SK-N-MC (cell line): ENCODE measurements around the gene ANKRD9.

Experiments used
- DNase-seq: peaks from one replicate; pipeline ENCODE4 v3.0.0-alpha.2; 2011; ENCODE audit warnings: low read depth, low spot score
- H3K27ac ChIP-seq: fragments of 200-600 bp; sonication (generic); 2 replicates; pipeline ENCODE4 v1.5.1; 2016; ENCODE audit warnings: mixed run types
- H3K36me3 ChIP-seq: fragments of 200-600 bp; sonication (generic); 2 replicates; pipeline ENCODE4 v1.6.1; 2017; ENCODE audit warnings: antibody characterized with exemption, low read length, mixed read lengths; ENCODE audit not compliant: insufficient read depth
- H3K4me3 ChIP-seq: fragments of 200-600 bp; sonication (generic); 2 replicates; pipeline ENCODE4 v1.5.1; 2016
- H3K9ac ChIP-seq: fragments of 200-600 bp; sonication (generic); 2 replicates; pipeline ENCODE4 v1.8.0; 2017; ENCODE audit warnings: mixed run types, mixed read lengths; ENCODE audit not compliant: insufficient read length
- H3K9me3 ChIP-seq: fragments of 200-600 bp; sonication (generic); 2 replicates; pipeline ENCODE4 v1.6.1; 2017; ENCODE audit warnings: low read depth, mild to moderate bottlenecking, antibody characterized with exemption, low read length, moderate library complexity, mixed read lengths
- EZH2 ChIP-seq: fragments of 200-600 bp; sonication (generic); IDR thresholded peaks from one replicate; pipeline ENCODE4 v1.6.1; 2017; ENCODE audit warnings: antibody characterized with exemption
- FOXP2 ChIP-seq: optimal IDR thresholded peaks from 2 replicates; pipeline ENCODE3; 2011; ENCODE audit warnings: mild to moderate bottlenecking, moderate library complexity; ENCODE audit not compliant: insufficient read depth; ENCODE audit errors: extremely low read length, control extremely low read depth
- POLR2AphosphoS5 ChIP-seq: IDR thresholded peaks from 2 replicates; pipeline ENCODE4 v1.6.1; 2012; ENCODE audit warnings: mild to moderate bottlenecking, low read depth, low read length, borderline replicate concordance

The ANKRD9 gene

GRCh38 chr14:102481371-102481770 is 28.2 kb downstream of the ANKRD9 start:
- Histone ChIP-seq H3K9ac (no peak overlapping the region), H3K9me3 (no peaks in the 10 kb centered on the region), H3K27ac (no peak overlapping the region), H3K4me3 (no peak overlapping the region), H3K36me3 (no peaks in the 10 kb centered on the region)
- TF ChIP-seq FOXP2 (no peak), POLR2AphosphoS5 (no peak), EZH2 (no peak)
- no peak for DNase-seq

DNA sequence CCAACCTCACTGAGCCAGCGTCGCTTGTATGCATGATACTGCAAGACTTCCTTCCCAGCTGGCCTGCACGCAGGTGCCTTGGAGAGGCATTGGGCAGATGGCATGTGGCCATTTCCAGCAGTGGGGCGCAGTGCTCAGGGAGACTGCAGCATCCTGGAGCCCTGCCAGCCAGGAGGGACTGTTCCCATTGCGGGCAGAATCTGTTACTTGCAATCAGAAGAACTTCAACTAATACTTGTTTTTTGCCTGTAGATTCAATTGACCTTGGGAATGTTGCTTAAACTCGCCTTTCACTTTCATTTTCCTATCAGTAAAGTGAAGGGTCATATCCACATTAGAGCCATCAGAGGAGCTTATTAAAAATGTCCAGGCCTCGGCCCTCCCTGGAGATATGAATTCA is 29.8 kb downstream of the ANKRD9 start:
- Histone ChIP-seq H3K36me3 (no peaks in the 10 kb centered on the region), H3K9ac (no peak overlapping the region), H3K4me3 (no peak overlapping the region), H3K9me3 (no peaks in the 10 kb centered on the region), H3K27ac (no peak overlapping the region)
- DNase-seq: no peak
- TF ChIP-seq FOXP2: no peak
- no peak for TF ChIP-seq POLR2AphosphoS5

DNA sequence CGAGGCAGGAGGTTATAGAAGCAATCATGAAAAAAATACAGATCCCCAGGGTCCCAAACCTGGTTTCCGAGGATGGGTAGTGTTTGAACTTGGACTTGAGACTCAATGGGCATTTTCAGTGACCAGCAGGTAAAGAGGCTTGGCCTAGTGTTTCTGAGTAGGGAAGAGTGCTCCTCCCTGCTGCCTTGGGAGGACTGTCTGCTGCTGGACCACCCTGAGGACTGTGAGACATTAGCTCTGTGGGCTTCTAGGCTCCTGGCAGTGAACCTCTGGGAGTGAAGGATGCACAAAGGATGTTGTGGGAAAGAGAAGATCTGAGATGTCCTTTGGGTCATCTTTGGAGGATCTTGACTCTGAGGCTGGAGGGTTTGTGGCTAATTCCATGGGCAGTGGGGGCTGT is 30.5 kb downstream of the ANKRD9 start:
- TF ChIP-seq POLR2AphosphoS5: no peak
- no peak for TF ChIP-seq EZH2
- no peak for TF ChIP-seq FOXP2
- Histone ChIP-seq H3K9me3 (no peaks in the 10 kb centered on the region), H3K27ac (no peak overlapping the region), H3K36me3 (no peaks in the 10 kb centered on the region), H3K9ac (no peak overlapping the region), H3K4me3 (no peak overlapping the region)
- DNase-seq: no peak

DNA sequence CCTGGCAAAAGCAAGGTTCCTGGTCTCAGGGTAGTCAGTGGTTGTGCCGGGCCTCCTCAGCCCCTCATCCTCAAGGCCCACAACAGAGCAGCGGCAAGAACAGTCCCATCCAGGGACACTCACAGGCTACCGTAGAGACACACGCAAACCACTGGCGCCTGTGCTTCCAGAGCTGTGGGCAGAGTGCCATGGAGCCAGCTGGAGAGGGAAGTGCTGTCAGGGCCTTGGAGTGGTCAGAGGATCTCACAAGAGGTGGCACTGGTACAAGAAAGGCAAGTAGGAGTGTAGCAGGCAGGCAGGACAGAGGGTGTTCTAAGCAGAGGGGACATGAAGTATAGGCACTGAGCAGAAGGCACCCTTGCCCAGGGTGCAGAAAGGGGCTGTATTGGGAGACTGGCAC is 34.6 kb downstream of the ANKRD9 start:
- no peak for DNase-seq
- no peak overlapping the region for H3K27ac ChIP-seq
- H3K9ac ChIP-seq: no peak overlapping the region
- no peak for TF ChIP-seq POLR2AphosphoS5
- no peak for TF ChIP-seq EZH2
- TF ChIP-seq FOXP2: no peak
- no peaks in the 10 kb centered on the region for H3K36me3 ChIP-seq
- H3K9me3 ChIP-seq: no peaks in the 10 kb centered on the region
- H3K4me3 ChIP-seq: no peak overlapping the region

- no peak for DNase-seq
- no peak for TF ChIP-seq EZH2
- TF ChIP-seq FOXP2: no peak
- TF ChIP-seq POLR2AphosphoS5: no peak
- H3K4me3 ChIP-seq: no peak overlapping the region
- peaks cover 2% of the 10 kb centered on the region; the same call in 1 of the 2 replicates for H3K36me3 ChIP-seq
- H3K9me3 ChIP-seq: no peaks in the 10 kb centered on the region
- H3K9ac ChIP-seq: no peak overlapping the region
- no peak overlapping the region for H3K27ac ChIP-seq
These were observed 36.0 kb downstream of the ANKRD9 start for GRCh38 chr14:102473559-102473958.

- H3K4me3 ChIP-seq: no peak overlapping the region
- H3K9ac ChIP-seq: no peak overlapping the region
- TF ChIP-seq EZH2: no peak
- TF ChIP-seq FOXP2: no peak
- no peak for TF ChIP-seq POLR2AphosphoS5
- no peaks in the 10 kb centered on the region for H3K9me3 ChIP-seq
- H3K36me3 ChIP-seq: peaks cover 4% of the 10 kb centered on the region; the same call in 1 of the 2 replicates
- H3K27ac ChIP-seq: no peak overlapping the region
- no peak for DNase-seq
These were observed 36.8 kb downstream of the ANKRD9 start for GRCh38 chr14:102472791-102473150.

DNA sequence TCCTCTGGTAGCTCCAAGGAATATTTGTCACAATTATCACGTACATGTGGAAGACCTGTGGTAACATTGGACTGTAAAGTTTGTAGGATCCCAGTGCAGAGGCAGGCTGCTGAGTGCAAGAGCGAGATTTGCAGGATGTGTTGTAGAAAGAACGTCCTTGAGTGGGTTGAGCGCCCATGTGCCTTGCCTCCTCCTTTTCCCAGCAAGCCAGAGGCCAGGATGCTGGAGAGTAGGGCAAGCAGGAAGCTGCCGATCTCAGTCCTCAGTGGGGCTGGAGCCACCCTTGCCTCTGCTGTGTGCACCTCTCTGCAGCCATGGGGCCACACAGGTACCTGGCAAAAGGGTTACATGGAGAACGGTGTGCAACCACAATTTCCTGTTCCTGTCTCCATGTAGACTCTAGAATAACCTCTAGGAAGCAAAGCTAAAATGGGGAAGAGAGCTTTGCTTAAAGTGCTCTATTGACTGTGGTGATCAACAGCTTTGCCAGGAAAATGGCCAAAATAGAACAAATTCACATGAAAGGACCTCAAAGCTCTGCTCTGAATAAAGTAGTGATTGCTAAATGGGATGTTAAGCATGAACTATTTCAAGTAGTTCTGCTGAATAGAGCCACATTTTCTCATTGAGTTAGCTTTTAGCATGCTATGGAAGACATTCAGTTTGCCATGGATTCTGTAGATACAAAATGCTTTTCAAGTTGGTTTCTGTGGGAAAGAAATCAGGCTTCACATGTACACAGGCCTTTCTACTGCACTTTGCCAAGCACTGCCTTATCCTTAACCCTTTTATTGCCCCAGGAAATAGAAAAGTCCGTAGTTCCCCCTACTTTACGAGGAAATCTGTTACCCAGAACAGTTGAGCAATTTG is 37.4 kb downstream of the ANKRD9 start:
- Histone ChIP-seq H3K4me3 (no peak overlapping the region), H3K9ac (no peak overlapping the region), H3K9me3 (no peaks in the 10 kb centered on the region), H3K27ac (0 out of 2 replicates have a peak overlapping the region, but pooled peaks have one; percentile 26), H3K36me3 (peaks cover 6% of the 10 kb centered on the region; the same call in 1 of the 2 replicates)
- TF ChIP-seq EZH2 (no peak), FOXP2 (no peak), POLR2AphosphoS5 (no peak)
- no peak for DNase-seq

- Histone ChIP-seq H3K9me3 (no peaks in the 10 kb centered on the region), H3K4me3 (no peak overlapping the region), H3K27ac (no peak overlapping the region), H3K36me3 (peaks cover 12% of the 10 kb centered on the region; the same call in 1 of the 2 replicates), H3K9ac (no peak overlapping the region)
- no peak for DNase-seq
- no peak for TF ChIP-seq FOXP2
- TF ChIP-seq EZH2: no peak
- TF ChIP-seq POLR2AphosphoS5: no peak
These were observed 40.3 kb downstream of the ANKRD9 start for GRCh38 chr14:102469261-102469660.
